ENCODE measurements around the gene INPP5J. TPM values are rescaled to one million over a fixed set of nuclear protein-coding genes. Genes with fewer than 3 reads are reported as not detected.
"Not testable (repeated sequence)": the region's sequence is repeated elsewhere in the genome, so short reads cannot be mapped to it uniquely, and the experiment has no call there.

INPP5J gene
- total RNA-seq, 1 experiment from 2014 or later = 14.4 TPM

- H3K27me3 ChIP-seq (ENCODE audit: low read length) = no peaks in the 10 kb centered on the region
- DNase-seq = peak; percentile 96
- H3K9me2 ChIP-seq (replicated peaks; ENCODE audit: insufficient read depth, low read length) = no peaks in the 10 kb centered on the region
- H3K9ac ChIP-seq (ENCODE audit: low read length) = peak within 1 kb of the TSS; percentile 79
- peak within 1 kb of the TSS; percentile 78 for H3K4me3 ChIP-seq (ENCODE audit: low read length)
- peak within 1 kb of the TSS; percentile 96 for H3K4me2 ChIP-seq (ENCODE audit: low read depth, low read length, poor library complexity, severe bottlenecking)
- H3K79me2 ChIP-seq (ENCODE audit: low read length) = no peaks in the 10 kb centered on the region
- no peaks in the 10 kb centered on the region for H3K36me3 ChIP-seq (ENCODE audit: insufficient read depth, low read length)
- H4K20me1 ChIP-seq (ENCODE audit: insufficient read depth, low read depth, low read length) = no peaks in the 10 kb centered on the region
- peak within 1 kb of the TSS; percentile 82; the same call in 1 of the 2 replicates for H2AFZ ChIP-seq (ENCODE audit: low read length)
- no peak within 1 kb of the TSS for H3K27ac ChIP-seq (ENCODE audit: low read length)
- H3K9me3 ChIP-seq (ENCODE audit: low read length) = no peaks in the 10 kb centered on the region
- peaks cover 14% of the 10 kb centered on the region for H3K4me1 ChIP-seq (ENCODE audit: low read length)
These were observed 15.4 kb upstream of the INPP5J start, which contains the start of gene SELENOM for GRCh38 chr22:31107178-31107893. Gene SELENOM, minus strand, starts transcription at chr22:31107568. Its CDS starts 63 bp downstream, at chr22:31107505.

DNA sequence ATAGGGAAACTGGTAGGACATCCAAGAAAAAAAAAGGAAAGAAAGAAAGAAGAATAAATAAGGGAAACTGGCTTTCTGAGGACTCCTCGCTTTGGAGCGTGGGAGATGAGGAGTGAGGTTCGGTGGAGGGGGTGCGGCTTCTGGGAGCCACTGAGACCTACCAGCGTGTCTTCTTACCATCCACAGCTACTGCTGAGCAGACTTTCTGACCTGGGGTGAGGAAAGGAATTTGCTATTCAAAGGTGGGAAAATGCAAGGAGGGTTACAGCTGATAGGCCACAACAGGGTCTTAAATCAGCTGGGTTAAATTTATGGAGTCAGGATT, 14.9 kb upstream of the INPP5J start:
- H3K27ac ChIP-seq (ENCODE audit: low read length) = no peak overlapping the region
- H3K9me2 ChIP-seq (replicated peaks; ENCODE audit: insufficient read depth, low read length) = no peaks in the 10 kb centered on the region
- H3K4me3 ChIP-seq (ENCODE audit: low read length) = peak overlapping the region; percentile 59
- H3K4me2 ChIP-seq (ENCODE audit: low read depth, low read length, poor library complexity, severe bottlenecking) = peak overlapping the region; percentile 69
- H3K36me3 ChIP-seq (ENCODE audit: insufficient read depth, low read length) = no peaks in the 10 kb centered on the region
- H3K9me3 ChIP-seq (ENCODE audit: low read length) = peaks cover 3% of the 10 kb centered on the region; the same call in 1 of the 2 replicates
- peak overlapping the region; percentile 45 for H3K9ac ChIP-seq (ENCODE audit: low read length)
- peaks cover 14% of the 10 kb centered on the region for H3K4me1 ChIP-seq (ENCODE audit: low read length)
- H2AFZ ChIP-seq (ENCODE audit: low read length) = peak overlapping the region; percentile 32; the same call in 1 of the 2 replicates
- H3K79me2 ChIP-seq (ENCODE audit: low read length) = no peaks in the 10 kb centered on the region
- no peaks in the 10 kb centered on the region for H3K27me3 ChIP-seq (ENCODE audit: low read length)
- DNase-seq = no peak
- no peaks in the 10 kb centered on the region for H4K20me1 ChIP-seq (ENCODE audit: insufficient read depth, low read depth, low read length)

DNA sequence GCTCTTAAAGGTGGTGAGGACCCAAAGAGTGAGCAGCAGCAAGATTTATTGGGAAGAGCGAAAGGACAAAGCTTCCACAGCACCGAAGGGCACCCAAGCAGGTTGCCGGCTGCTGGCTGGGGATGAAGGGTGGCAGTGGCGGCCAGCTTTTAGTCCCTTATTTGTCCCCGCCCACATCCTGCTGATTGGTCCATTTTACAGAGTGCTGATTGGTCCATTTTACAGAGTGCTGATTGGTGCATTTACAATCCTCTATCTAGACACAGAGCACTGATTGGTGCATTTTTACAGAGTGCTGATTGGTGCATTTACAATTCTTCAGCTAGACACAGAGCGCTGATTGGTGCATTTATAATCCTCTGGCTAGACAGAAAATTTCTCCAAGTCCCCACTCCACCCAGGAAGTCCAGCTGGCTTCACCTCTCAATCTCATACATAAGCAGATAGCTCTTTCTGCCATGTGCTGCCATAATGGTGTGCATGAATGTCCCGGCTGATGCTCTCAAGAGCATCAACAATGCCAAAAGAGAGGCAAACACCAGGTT, 10.1 kb upstream of the INPP5J start:
- H3K4me1 ChIP-seq (ENCODE audit: low read length); H3K9me2 ChIP-seq (replicated peaks; ENCODE audit: insufficient read depth, low read length); H3K36me3 ChIP-seq (ENCODE audit: insufficient read depth, low read length); H3K27me3 ChIP-seq (ENCODE audit: low read length); H3K9me3 ChIP-seq (ENCODE audit: low read length); H3K27ac ChIP-seq (ENCODE audit: low read length); H3K4me3 ChIP-seq (ENCODE audit: low read length); H3K4me2 ChIP-seq (ENCODE audit: low read depth, low read length, poor library complexity, severe bottlenecking); DNase-seq; H3K9ac ChIP-seq (ENCODE audit: low read length); H3K79me2 ChIP-seq (ENCODE audit: low read length); H2AFZ ChIP-seq (ENCODE audit: low read length); H4K20me1 ChIP-seq (ENCODE audit: insufficient read depth, low read depth, low read length): not testable (repeated sequence)

DNA sequence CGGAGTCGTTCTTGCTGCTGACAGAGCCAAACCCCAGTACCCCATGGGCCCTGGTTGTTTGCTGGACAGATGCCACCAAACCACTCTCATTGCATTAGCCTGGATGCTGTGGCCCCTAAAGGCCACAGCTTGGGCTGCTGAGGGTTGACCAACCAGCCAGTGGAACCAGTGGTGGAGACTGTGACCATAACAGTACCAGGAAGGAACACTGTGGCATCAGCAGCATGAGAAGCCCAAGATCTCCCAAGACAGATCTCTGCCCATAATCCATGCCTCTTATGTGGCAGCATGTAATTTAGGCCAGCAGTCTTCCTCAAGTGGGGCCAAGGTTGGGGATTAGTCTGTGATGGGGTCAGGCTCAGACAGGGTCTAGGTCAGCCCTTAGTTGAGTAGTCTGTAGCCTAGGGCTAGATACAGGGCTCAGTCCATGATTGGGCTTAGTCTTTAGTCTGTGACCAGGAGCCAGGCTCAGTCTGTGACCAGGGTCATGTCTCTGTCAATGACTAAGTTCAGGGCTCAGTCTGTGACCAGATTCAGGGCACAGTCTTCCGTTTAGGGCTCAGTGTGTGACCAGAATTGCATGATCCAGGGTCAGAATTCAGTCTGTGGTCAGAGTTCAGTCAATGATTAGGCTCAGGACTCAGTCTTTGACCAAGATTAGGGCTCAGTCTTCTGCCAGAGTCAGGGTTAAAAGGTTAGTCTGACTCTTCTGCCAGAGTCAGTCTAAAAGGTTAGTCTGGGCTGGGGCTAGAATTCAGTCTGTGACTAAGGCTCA, 4.5 kb upstream of the INPP5J start:
- H3K79me2 ChIP-seq (ENCODE audit: low read length) = no peaks in the 10 kb centered on the region
- no peak overlapping the region for H3K9ac ChIP-seq (ENCODE audit: low read length)
- H2AFZ ChIP-seq (ENCODE audit: low read length) = no peak overlapping the region
- no peaks in the 10 kb centered on the region for H3K9me3 ChIP-seq (ENCODE audit: low read length)
- peaks cover 6% of the 10 kb centered on the region for H3K4me1 ChIP-seq (ENCODE audit: low read length)
- H3K27ac ChIP-seq (ENCODE audit: low read length) = no peak overlapping the region
- H3K4me3 ChIP-seq (ENCODE audit: low read length) = no peak overlapping the region
- H4K20me1 ChIP-seq (ENCODE audit: insufficient read depth, low read depth, low read length) = 0 out of 2 replicates have a peak, but pooled peaks cover 3% of the 10 kb centered on the region
- H3K27me3 ChIP-seq (ENCODE audit: low read length) = no peaks in the 10 kb centered on the region
- no peak for DNase-seq
- H3K36me3 ChIP-seq (ENCODE audit: insufficient read depth, low read length) = no peaks in the 10 kb centered on the region
- H3K4me2 ChIP-seq (ENCODE audit: low read depth, low read length, poor library complexity, severe bottlenecking) = no peak overlapping the region
- no peaks in the 10 kb centered on the region for H3K9me2 ChIP-seq (replicated peaks; ENCODE audit: insufficient read depth, low read length)

GRCh38 chr22:31119026-31119717, 3.6 kb upstream of the INPP5J start:
- no peak overlapping the region for H2AFZ ChIP-seq (ENCODE audit: low read length)
- H3K79me2 ChIP-seq (ENCODE audit: low read length) = no peaks in the 10 kb centered on the region
- H3K9ac ChIP-seq (ENCODE audit: low read length) = no peak overlapping the region
- no peaks in the 10 kb centered on the region for H3K36me3 ChIP-seq (ENCODE audit: insufficient read depth, low read length)
- no peaks in the 10 kb centered on the region for H3K9me3 ChIP-seq (ENCODE audit: low read length)
- H3K4me2 ChIP-seq (ENCODE audit: low read depth, low read length, poor library complexity, severe bottlenecking) = no peak overlapping the region
- no peak overlapping the region for H3K4me3 ChIP-seq (ENCODE audit: low read length)
- no peak for DNase-seq
- peaks cover 6% of the 10 kb centered on the region for H3K4me1 ChIP-seq (ENCODE audit: low read length)
- no peak overlapping the region for H3K27ac ChIP-seq (ENCODE audit: low read length)
- H3K9me2 ChIP-seq (replicated peaks; ENCODE audit: insufficient read depth, low read length) = no peaks in the 10 kb centered on the region
- H3K27me3 ChIP-seq (ENCODE audit: low read length) = no peaks in the 10 kb centered on the region
- 0 out of 2 replicates have a peak, but pooled peaks cover 6% of the 10 kb centered on the region for H4K20me1 ChIP-seq (ENCODE audit: insufficient read depth, low read depth, low read length)

GRCh38 chr22:31120230-31120629, 2.5 kb upstream of the INPP5J start:
- no peak for DNase-seq
- Histone ChIP-seq H3K4me3 (ENCODE audit: low read length) (no peak overlapping the region), H4K20me1 (ENCODE audit: insufficient read depth, low read depth, low read length) (0 out of 2 replicates have a peak, but pooled peaks cover 6% of the 10 kb centered on the region), H3K27ac (ENCODE audit: low read length) (no peak overlapping the region), H3K4me1 (ENCODE audit: low read length) (peaks cover 11% of the 10 kb centered on the region), H3K9me3 (ENCODE audit: low read length) (no peaks in the 10 kb centered on the region), H3K9ac (ENCODE audit: low read length) (no peak overlapping the region), H3K27me3 (ENCODE audit: low read length) (no peaks in the 10 kb centered on the region), H2AFZ (ENCODE audit: low read length) (no peak overlapping the region), H3K9me2 (replicated peaks; ENCODE audit: insufficient read depth, low read length) (no peaks in the 10 kb centered on the region), H3K36me3 (ENCODE audit: insufficient read depth, low read length) (no peaks in the 10 kb centered on the region), H3K79me2 (ENCODE audit: low read length) (no peaks in the 10 kb centered on the region), H3K4me2 (ENCODE audit: low read depth, low read length, poor library complexity, severe bottlenecking) (no peak overlapping the region)

GRCh38 chr22:31120642-31121041, 2.1 kb upstream of the INPP5J start:
- Histone ChIP-seq H3K9ac (ENCODE audit: low read length) (no peak overlapping the region), H3K79me2 (ENCODE audit: low read length) (no peaks in the 10 kb centered on the region), H3K27ac (ENCODE audit: low read length) (no peak overlapping the region), H3K9me2 (replicated peaks; ENCODE audit: insufficient read depth, low read length) (no peaks in the 10 kb centered on the region), H3K36me3 (ENCODE audit: insufficient read depth, low read length) (no peaks in the 10 kb centered on the region), H3K4me3 (ENCODE audit: low read length) (no peak overlapping the region), H3K9me3 (ENCODE audit: low read length) (no peaks in the 10 kb centered on the region), H3K4me1 (ENCODE audit: low read length) (peaks cover 15% of the 10 kb centered on the region), H4K20me1 (ENCODE audit: insufficient read depth, low read depth, low read length) (0 out of 2 replicates have a peak, but pooled peaks cover 6% of the 10 kb centered on the region), H2AFZ (ENCODE audit: low read length) (no peak overlapping the region), H3K4me2 (ENCODE audit: low read depth, low read length, poor library complexity, severe bottlenecking) (no peak overlapping the region), H3K27me3 (ENCODE audit: low read length) (no peaks in the 10 kb centered on the region)
- no peak for DNase-seq

DNA sequence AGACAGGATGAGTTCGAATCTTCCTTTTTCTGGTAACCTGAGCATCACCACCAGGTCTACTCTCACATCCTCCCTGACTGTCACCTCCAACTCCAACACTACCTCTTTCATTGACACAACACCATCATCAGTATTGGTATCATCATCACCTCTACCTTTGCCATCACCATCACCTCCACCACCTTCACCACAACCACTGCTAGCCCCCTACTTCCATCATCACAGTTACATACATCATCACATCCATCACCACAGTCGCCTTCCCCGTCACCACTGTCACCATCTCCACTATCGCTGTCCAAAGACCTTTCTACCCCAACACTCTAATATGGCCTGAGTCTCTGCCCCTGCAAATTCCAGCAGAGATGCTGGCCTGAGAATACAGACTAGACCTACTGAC, 1.4 kb upstream of the INPP5J start:
- H3K79me2 ChIP-seq (ENCODE audit: low read length) = no peaks in the 10 kb centered on the region
- H2AFZ ChIP-seq (ENCODE audit: low read length) = no peak overlapping the region
- H3K9me3 ChIP-seq (ENCODE audit: low read length) = no peaks in the 10 kb centered on the region
- DNase-seq = no peak
- no peak overlapping the region for H3K9ac ChIP-seq (ENCODE audit: low read length)
- no peaks in the 10 kb centered on the region for H3K27me3 ChIP-seq (ENCODE audit: low read length)
- H3K4me2 ChIP-seq (ENCODE audit: low read depth, low read length, poor library complexity, severe bottlenecking) = no peak overlapping the region
- H3K4me1 ChIP-seq (ENCODE audit: low read length) = peaks cover 23% of the 10 kb centered on the region
- H3K27ac ChIP-seq (ENCODE audit: low read length) = no peak overlapping the region
- no peaks in the 10 kb centered on the region for H3K9me2 ChIP-seq (replicated peaks; ENCODE audit: insufficient read depth, low read length)
- no peak overlapping the region for H3K4me3 ChIP-seq (ENCODE audit: low read length)
- H3K36me3 ChIP-seq (ENCODE audit: insufficient read depth, low read length) = no peaks in the 10 kb centered on the region
- 0 out of 2 replicates have a peak, but pooled peaks cover 6% of the 10 kb centered on the region for H4K20me1 ChIP-seq (ENCODE audit: insufficient read depth, low read depth, low read length)
